Ovary (tissue), 9 donors: Measurements from ENCODE around the gene AKR1A1. TPM values are rescaled to one million over a fixed set of nuclear protein-coding genes. Genes with fewer than 3 reads are reported as not detected.

Experiments used
- DNase-seq, 5 donors: peaks; one replicate each; pipeline ENCODE4 v3.0.0-alpha.2; 2019 to 2020
- H3K27ac ChIP-seq, 2 donors: fragments of 200-600 bp; one replicate each; pipeline versions ENCODE4 v1.5.1 to v1.8.0; 2019 to 2022
- H3K27me3 ChIP-seq: fragments of 200-600 bp; one replicate; pipeline ENCODE4 v1.8.0; 2022
- H3K36me3 ChIP-seq: fragments of 200-600 bp; sonication (generic); one replicate; pipeline ENCODE4 v1.5.1; 2019
- H3K4me1 ChIP-seq: one replicate; pipeline ENCODE4 v1.8.1; 2013; ENCODE audit warnings: mild to moderate bottlenecking, moderate library complexity; ENCODE audit not compliant: insufficient read depth
- H3K4me3 ChIP-seq: fragments of 200-600 bp; sonication (generic); one replicate; pipeline ENCODE4 v1.5.1; 2017
- H3K9me3 ChIP-seq, 2 donors: fragments of 200-600 bp in 1 of 2; sonication (generic) in 1 of 2; one replicate each; pipeline versions ENCODE4 v1.5.1 to v1.8.1; 2013 to 2019; ENCODE audit warnings: mild to moderate bottlenecking in 1 of 2, moderate library complexity in 1 of 2
- EP300 ChIP-seq: sonication (generic); formaldehyde crosslinking; IDR thresholded peaks from one replicate; pipeline ENCODE4 v1.6.1; 2017; ENCODE audit warnings: antibody characterized with exemption
- POLR2A ChIP-seq: fragments of 450-650 bp; IDR thresholded peaks from one replicate; pipeline ENCODE4 v1.6.1; 2017; ENCODE audit warnings: antibody characterized with exemption, mild to moderate bottlenecking, moderate library complexity
- WGBS, 3 donors: extraction: QIAGEN DNeasy Blood & Tissue Kit in 1 of 3; methylation state at CpG; one replicate each; pipeline versions ENCODE4 v1.1.5 to v1.1.7; 2013 to 2017; 5-methylcytosine and 5-hydroxymethylcytosine counted together
- intact Hi-C, 4 donors: fragments of 100-400 bp; cut with DNase I; formaldehyde crosslinking; loops; one replicate each; pipeline versions ENCODE4 v1.11.0 to v1.15.1; 2022 to 2023
- polyA plus RNA-seq, 2 donors: library from polyadenylated mRNA; stranded (reverse); fragments of 200-250 nt in 1 of 2; fragments of 350-450 nt in 1 of 2; fragmentation: Illumina TruSeq in 1 of 2; extraction: RNeasy Lipid Tissue Mini Kit (QIAGEN cat#74804) in 1 of 2; gene quantifications; one replicate each; pipeline ENCODE4 v1.2.3, GENCODE V29; 2013 to 2014
- small RNA-seq: library from RNA; depleted of rRNA; stranded (forward); fragments of <200 nt; gene quantifications from one replicate; pipeline ENCODE3, GENCODE V24; 2016
- total RNA-seq, 7 donors: library from RNA; depleted of rRNA in 2 of 7; stranded (reverse); fragments of >200 nt in 2 of 7; fragmentation: NEBNext Ultra II Directional in 3 of 7; extraction: Animal tissue kit (Norgen Biotek cat#: 25700) in 3 of 7; gene quantifications; one replicate each; pipeline versions ENCODE4 v1.1.0 to v1.2.4, GENCODE V29; 2016 to 2023
- TF ChIP-seq, protein P1 (sequence below), 3 donors: fragments of 450-650 bp in 2 of 3; fragments of 200-600 bp in 1 of 3; IDR thresholded peaks; one replicate each; pipeline versions ENCODE4 v1.5.1 to v1.8.0; 2016 to 2022; ENCODE audit warnings: antibody characterized with exemption in 3 of 3, mild to moderate bottlenecking in 1 of 3
- donor health status: DM: no; HTN: no; CAD: no; lungs with moderate emphysema.
- donor health status: DM: no; HTN: no; CAD: no.
- donor health status: Bipolar disorder and iron deficiency.
- donor health status: DM: yes; HTN: yes; CAD: no.
- donor health status: DM: no; HTN: no; CAD: no.
- donor health status: DM: yes; HTN: yes; CAD: no.

Gene AKR1A1
- total and polyA plus RNA-seq, 9 donors = 39.8 to 119 (median 88.3) TPM

DNA sequence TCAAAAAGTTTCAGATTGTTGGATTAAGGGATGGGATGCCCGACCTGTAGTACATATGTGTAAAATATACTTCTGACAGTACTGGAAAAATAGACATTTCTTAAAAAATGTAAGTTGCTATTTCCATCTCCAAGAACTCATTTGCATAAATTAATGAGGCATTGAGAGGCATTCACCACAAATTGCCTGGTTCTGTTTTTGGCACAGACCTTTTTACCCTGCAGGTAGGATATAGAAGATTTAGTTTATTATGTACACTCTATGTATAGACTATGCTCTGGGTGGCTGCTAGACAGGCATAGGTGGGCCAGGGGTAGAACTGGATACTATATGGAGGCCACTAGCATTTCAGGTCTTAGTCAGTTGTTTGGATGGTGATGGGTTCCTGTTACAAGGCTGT, 65.3 kb downstream of the AKR1A1 start:
- intact Hi-C loops = no loop called here
- Histone ChIP-seq H3K9me3 (no peaks in the 10 kb centered on the region), H3K4me1 (no peaks in the 10 kb centered on the region), H3K36me3 (no peaks in the 10 kb centered on the region), H3K4me3 (no peak overlapping the region), H3K27ac (no peak overlapping the region), H3K27me3 (no peaks in the 10 kb centered on the region)
- TF ChIP-seq EP300 = no peak
- TF ChIP-seq, protein P1, sequence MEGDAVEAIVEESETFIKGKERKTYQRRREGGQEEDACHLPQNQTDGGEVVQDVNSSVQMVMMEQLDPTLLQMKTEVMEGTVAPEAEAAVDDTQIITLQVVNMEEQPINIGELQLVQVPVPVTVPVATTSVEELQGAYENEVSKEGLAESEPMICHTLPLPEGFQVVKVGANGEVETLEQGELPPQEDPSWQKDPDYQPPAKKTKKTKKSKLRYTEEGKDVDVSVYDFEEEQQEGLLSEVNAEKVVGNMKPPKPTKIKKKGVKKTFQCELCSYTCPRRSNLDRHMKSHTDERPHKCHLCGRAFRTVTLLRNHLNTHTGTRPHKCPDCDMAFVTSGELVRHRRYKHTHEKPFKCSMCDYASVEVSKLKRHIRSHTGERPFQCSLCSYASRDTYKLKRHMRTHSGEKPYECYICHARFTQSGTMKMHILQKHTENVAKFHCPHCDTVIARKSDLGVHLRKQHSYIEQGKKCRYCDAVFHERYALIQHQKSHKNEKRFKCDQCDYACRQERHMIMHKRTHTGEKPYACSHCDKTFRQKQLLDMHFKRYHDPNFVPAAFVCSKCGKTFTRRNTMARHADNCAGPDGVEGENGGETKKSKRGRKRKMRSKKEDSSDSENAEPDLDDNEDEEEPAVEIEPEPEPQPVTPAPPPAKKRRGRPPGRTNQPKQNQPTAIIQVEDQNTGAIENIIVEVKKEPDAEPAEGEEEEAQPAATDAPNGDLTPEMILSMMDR (IDR thresholded peaks at IDR 0.05) = no peak
- no peak for TF ChIP-seq POLR2A
- DNase-seq = no peak
- WGBS, 3 donors = 83 to 97% (median 92%) methylated on average over 1 of the region's 1 CpG

DNA sequence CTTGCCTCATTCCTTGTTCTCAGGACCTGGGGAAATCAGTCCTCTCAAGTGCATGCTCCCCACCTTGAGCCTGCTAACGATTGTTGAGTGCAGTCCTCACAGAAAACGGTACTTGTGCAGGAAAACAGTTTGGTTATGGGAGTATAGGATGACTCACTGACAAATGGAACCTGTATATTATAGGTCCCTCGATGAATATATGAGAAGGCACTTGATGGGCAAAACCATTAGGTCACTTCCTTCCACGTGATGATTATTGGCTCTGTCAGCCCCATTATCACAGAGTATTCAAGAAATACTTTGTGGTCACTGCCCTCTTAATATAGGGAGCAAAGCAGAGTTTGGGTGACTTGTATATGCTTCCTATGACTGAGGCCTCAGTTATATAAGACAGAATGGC, 67.0 kb downstream of the AKR1A1 start:
- Histone ChIP-seq H3K4me1 (no peaks in the 10 kb centered on the region), H3K27ac (no peak overlapping the region), H3K4me3 (no peak overlapping the region), H3K27me3 (no peaks in the 10 kb centered on the region), H3K36me3 (no peaks in the 10 kb centered on the region), H3K9me3 (no peaks in the 10 kb centered on the region)
- intact Hi-C loops = no loop called here
- no peak for TF ChIP-seq POLR2A
- TF ChIP-seq EP300 = no peak
- TF ChIP-seq, protein P1 (IDR thresholded peaks at IDR 0.05) = no peak
- WGBS, 3 donors = 77 to 80% (median 80%) methylated on average over 4 of the region's 4 CpGs
- DNase-seq = no peak

DNA sequence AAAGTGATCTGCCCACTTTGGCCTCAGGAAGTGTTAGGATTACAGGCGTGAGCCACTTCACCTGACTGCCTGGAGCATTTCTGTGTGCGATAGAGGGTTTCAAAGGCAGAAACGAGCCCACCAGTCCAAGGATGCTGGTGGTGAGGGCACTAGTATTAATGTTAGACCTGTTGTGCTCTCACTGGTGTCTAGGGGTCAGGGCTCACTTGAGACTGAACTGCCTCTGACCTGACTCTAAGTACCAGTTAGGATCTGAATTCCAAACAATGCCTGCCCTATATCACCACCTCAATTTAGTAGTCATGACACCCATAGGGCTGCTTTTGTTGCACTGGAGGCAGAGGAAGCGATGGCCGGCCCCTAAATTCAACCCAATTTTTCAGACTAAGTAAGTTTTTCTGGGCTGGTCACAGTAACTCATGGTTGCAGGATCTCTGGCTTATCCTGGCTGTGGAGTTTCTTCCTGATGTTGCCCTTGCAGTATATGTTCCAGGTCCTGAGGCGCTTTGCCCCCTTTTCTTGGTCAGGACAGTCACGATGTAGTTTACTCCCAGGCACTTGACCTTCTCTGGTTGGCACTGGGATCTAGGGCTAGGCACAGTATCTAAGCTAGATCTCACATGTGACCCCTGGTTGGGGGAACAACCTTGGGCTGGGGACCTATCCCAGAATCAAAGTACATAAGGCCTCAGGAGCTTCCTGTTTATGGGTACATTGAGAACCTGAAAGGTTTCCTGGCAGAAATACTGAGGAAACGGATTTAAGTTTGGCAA, 68.7 kb downstream of the AKR1A1 start:
- 63 to 75% (median 73%) methylated on average over 8 of the region's 8 CpGs for WGBS, 3 donors
- no peaks in the 10 kb centered on the region for H3K36me3 ChIP-seq
- intact Hi-C loops = no loop called here

More for the DNA sequence above, 68.7 kb downstream of the AKR1A1 start:
- no peak for DNase-seq
- no peaks in the 10 kb centered on the region for H3K27me3 ChIP-seq
- TF ChIP-seq POLR2A (no peak), EP300 (no peak)
- TF ChIP-seq, protein P1 (IDR thresholded peaks at IDR 0.05) = no peak
- no peak overlapping the region for H3K4me3 ChIP-seq
- H3K9me3 ChIP-seq = no peaks in the 10 kb centered on the region
- H3K4me1 ChIP-seq = no peaks in the 10 kb centered on the region
- H3K27ac ChIP-seq = no peak overlapping the region

Small RNA genes within 50 kb of the gene (small RNA-seq; reads per million reads assigned to genes)
- not detected for gene AL355480.1
- gene AL355480.2 = not detected
- gene AL355480.3 = not detected
- not detected for gene AL355480.4

Other genes with a start within 250 kb of the AKR1A1 start
- 1 to 10 TPM in 5 of 7 donors, under 1 TPM in 1, not detected in 1; 0.80 to 2.0 (median 1.4) TPM for gene HPDL, start 223.9 kb upstream of the AKR1A1 start, total RNA-seq
- gene HPDL, start 223.9 kb upstream of the AKR1A1 start, polyA plus RNA-seq = under 1 TPM; 0.12 to 0.62 TPM
- gene TOE1, start 210.7 kb upstream of the AKR1A1 start, total RNA-seq = 10 to 100 TPM in 3 of 7 donors, 1 to 10 TPM in 4; 6.7 to 16.3 (median 9.0) TPM
- 10 to 100 TPM; 10.7 to 13.5 TPM for gene TOE1, start 210.7 kb upstream of the AKR1A1 start, polyA plus RNA-seq
- gene MUTYH, start 210.4 kb upstream of the AKR1A1 start, total RNA-seq = 10 to 100 TPM; 23.0 to 38.8 (median 27.4) TPM
- 10 to 100 TPM; 10.6 to 25.3 TPM for gene MUTYH, start 210.4 kb upstream of the AKR1A1 start, polyA plus RNA-seq
- gene TESK2, start 59.7 kb upstream of the AKR1A1 start, total RNA-seq = 10 to 100 TPM in 3 of 7 donors, 1 to 10 TPM in 4; 6.7 to 12.5 (median 9.7) TPM
- gene TESK2, start 59.7 kb upstream of the AKR1A1 start, polyA plus RNA-seq = 10 to 100 TPM in 1 of 2 donors, 1 to 10 TPM in 1; 8.3 to 10.5 TPM
- 1 to 10 TPM; 1.1 to 5.5 (median 2.3) TPM for gene CCDC163, start 50.8 kb upstream of the AKR1A1 start, total RNA-seq
- gene CCDC163, start 50.8 kb upstream of the AKR1A1 start, polyA plus RNA-seq = 1 to 10 TPM; 1.7 to 3.6 TPM
- 1 to 10 TPM; 3.1 to 9.9 (median 6.7) TPM for gene MMACHC, start 50.5 kb upstream of the AKR1A1 start, total RNA-seq
- 1 to 10 TPM; 2.2 to 4.8 TPM for gene MMACHC, start 50.5 kb upstream of the AKR1A1 start, polyA plus RNA-seq
- 100 to 1,000 TPM; 127 to 332 (median 250) TPM for gene PRDX1, start 28.9 kb upstream of the AKR1A1 start, total RNA-seq
- 100 to 1,000 TPM; 291 to 461 TPM for gene PRDX1, start 28.9 kb upstream of the AKR1A1 start, polyA plus RNA-seq
- 100 to 1,000 TPM in 2 of 7 donors, 10 to 100 TPM in 5; 60.4 to 114 (median 76.3) TPM for gene NASP, start 33.2 kb downstream of the AKR1A1 start, total RNA-seq
- 100 to 1,000 TPM in 1 of 2 donors, 10 to 100 TPM in 1; 92.6 to 122 TPM for gene NASP, start 33.2 kb downstream of the AKR1A1 start, polyA plus RNA-seq
- gene CCDC17, start 73.2 kb downstream of the AKR1A1 start, total RNA-seq = 10 to 100 TPM in 1 of 7 donors, 1 to 10 TPM in 6; 1.3 to 30.2 (median 3.7) TPM
- gene CCDC17, start 73.2 kb downstream of the AKR1A1 start, polyA plus RNA-seq = 1 to 10 TPM; 1.4 to 1.5 TPM
- gene GPBP1L1, start 135.7 kb downstream of the AKR1A1 start, total RNA-seq = 10 to 100 TPM; 72.7 to 89.5 (median 80.8) TPM
- gene GPBP1L1, start 135.7 kb downstream of the AKR1A1 start, polyA plus RNA-seq = 10 to 100 TPM; 36.0 to 69.8 TPM
- gene TMEM69, start 137.4 kb downstream of the AKR1A1 start, total RNA-seq = 10 to 100 TPM; 16.1 to 25.5 (median 19.1) TPM
- 10 to 100 TPM; 24.2 to 35.5 TPM for gene TMEM69, start 137.4 kb downstream of the AKR1A1 start, polyA plus RNA-seq
- gene IPP, start 199.8 kb downstream of the AKR1A1 start, total RNA-seq = 10 to 100 TPM in 6 of 7 donors, 1 to 10 TPM in 1; 7.7 to 22.3 (median 19.1) TPM
- gene IPP, start 199.8 kb downstream of the AKR1A1 start, polyA plus RNA-seq = 10 to 100 TPM in 1 of 2 donors, 1 to 10 TPM in 1; 9.0 to 23.8 TPM